ENCODE data around the gene AGAP2. TPM values are rescaled to one million over a fixed set of nuclear protein-coding genes. Genes with fewer than 3 reads are reported as not detected.

Gene AGAP2
- total RNA-seq, 1 experiment from 2014 or later: 5.3 TPM

DNA sequence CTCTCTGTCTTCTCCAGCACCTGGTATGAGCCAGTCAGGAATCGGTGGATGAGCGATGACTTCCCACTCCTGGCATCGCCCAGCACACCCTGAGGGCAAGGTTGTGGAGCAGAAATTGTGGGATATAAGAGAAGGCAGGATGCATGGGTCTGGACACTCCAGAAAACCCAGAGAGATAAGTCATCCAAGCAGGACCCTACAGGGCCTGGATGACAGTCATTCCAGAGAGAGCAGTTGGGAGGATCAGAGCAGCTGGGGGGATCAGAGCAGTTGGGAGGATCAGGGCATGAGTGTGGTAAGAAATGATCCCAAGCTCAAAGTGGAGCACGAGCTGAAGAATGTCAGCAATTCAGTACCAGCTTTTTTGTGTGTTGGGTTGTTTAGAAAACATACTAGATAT is 4.0 kb downstream of the AGAP2 start:
- H3K4me1 Mint-ChIP-seq: peaks cover 19 to 31% of the 10 kb centered on the region in 2 experiments
- no peaks in the 10 kb centered on the region; a peak in 1 of 5 replicates for H3K9me3 Mint-ChIP-seq
- Histone ChIP-seq H3K9me3 (ENCODE audit: control insufficient read depth, low read depth, low read length) (no peaks in the 10 kb centered on the region), H4K5ac (ENCODE audit: insufficient read length, low read depth, low read length) (no peak overlapping the region), H2BK12ac (ENCODE audit: insufficient read length, low read depth, low read length) (no peak overlapping the region), H2BK20ac (ENCODE audit: low read depth, low read length, poor library complexity, severe bottlenecking) (no peak overlapping the region), H2AFZ (ENCODE audit: low read length) (no peak overlapping the region), H2BK120ac (ENCODE audit: low read depth, low read length, poor library complexity, severe bottlenecking) (no peak overlapping the region), H2AK5ac (ENCODE audit: insufficient read length, low read length) (no peak overlapping the region), H3K4me1 (ENCODE audit: insufficient read depth, low read length) (no peaks in the 10 kb centered on the region), H2BK5ac (ENCODE audit: insufficient read length, low read length) (no peak overlapping the region), H4K91ac (ENCODE audit: insufficient read length, low read depth, low read length) (no peak overlapping the region), H3K9ac (ENCODE audit: extremely low read depth, insufficient read length, low read length) (no peak overlapping the region), H3K18ac (ENCODE audit: insufficient read length, low read depth, low read length) (no peak overlapping the region), H3K23me2 (ENCODE audit: insufficient read length, low read depth, low read length, poor library complexity, severe bottlenecking) (peaks cover 16% of the 10 kb centered on the region), H4K8ac (replicated peaks; ENCODE audit: insufficient read length, low read depth, low read length) (no peak overlapping the region), H3K79me2 (ENCODE audit: insufficient read depth, low read length) (no peaks in the 10 kb centered on the region), H3K79me1 (ENCODE audit: insufficient read depth, low read depth, low read length, poor library complexity, severe bottlenecking) (no peaks in the 10 kb centered on the region), H3K56ac (ENCODE audit: insufficient read length, low read depth, low read length) (no peak overlapping the region), H3T11ph (ENCODE audit: low read length) (no peak overlapping the region), H2BK15ac (ENCODE audit: low read depth, low read length) (no peak overlapping the region), H3K23ac (ENCODE audit: insufficient read length, low read depth, low read length) (no peak overlapping the region), H3K14ac (ENCODE audit: insufficient read depth, low read length) (no peak overlapping the region), H3K27ac (ENCODE audit: insufficient read length, low read depth, low read length) (no peak overlapping the region), H3K27me3 (ENCODE audit: insufficient read depth, low read length) (peaks cover 43% of the 10 kb centered on the region), H3K4me2 (ENCODE audit: insufficient read depth, insufficient read length, low read length) (no peak overlapping the region), H3K4ac (ENCODE audit: low read depth, low read length) (no peak overlapping the region), H4K20me1 (ENCODE audit: control insufficient read depth, insufficient read depth, insufficient read length) (peaks cover 2% of the 10 kb centered on the region)
- H3K4me3 Mint-ChIP-seq: peak overlapping the region in 1 of 2 experiments; percentile 6; a peak in 1 of 5 replicates
- H3K36me3 Mint-ChIP-seq (ENCODE audit: insufficient read depth in 1 of 3, low read depth in 3 of 3): no peaks in the 10 kb centered on the region; a peak in 1 of 7 replicates
- peaks cover 95% of the 10 kb centered on the region for H3K27me3 Mint-ChIP-seq (ENCODE audit: low read depth)
- TF ChIP-seq, protein P1, sequence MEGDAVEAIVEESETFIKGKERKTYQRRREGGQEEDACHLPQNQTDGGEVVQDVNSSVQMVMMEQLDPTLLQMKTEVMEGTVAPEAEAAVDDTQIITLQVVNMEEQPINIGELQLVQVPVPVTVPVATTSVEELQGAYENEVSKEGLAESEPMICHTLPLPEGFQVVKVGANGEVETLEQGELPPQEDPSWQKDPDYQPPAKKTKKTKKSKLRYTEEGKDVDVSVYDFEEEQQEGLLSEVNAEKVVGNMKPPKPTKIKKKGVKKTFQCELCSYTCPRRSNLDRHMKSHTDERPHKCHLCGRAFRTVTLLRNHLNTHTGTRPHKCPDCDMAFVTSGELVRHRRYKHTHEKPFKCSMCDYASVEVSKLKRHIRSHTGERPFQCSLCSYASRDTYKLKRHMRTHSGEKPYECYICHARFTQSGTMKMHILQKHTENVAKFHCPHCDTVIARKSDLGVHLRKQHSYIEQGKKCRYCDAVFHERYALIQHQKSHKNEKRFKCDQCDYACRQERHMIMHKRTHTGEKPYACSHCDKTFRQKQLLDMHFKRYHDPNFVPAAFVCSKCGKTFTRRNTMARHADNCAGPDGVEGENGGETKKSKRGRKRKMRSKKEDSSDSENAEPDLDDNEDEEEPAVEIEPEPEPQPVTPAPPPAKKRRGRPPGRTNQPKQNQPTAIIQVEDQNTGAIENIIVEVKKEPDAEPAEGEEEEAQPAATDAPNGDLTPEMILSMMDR (conservative IDR thresholded peaks at IDR 0.05): no peak
- WGBS (ENCODE audit: extremely low coverage, insufficient read length, low lambda C conversion rate): no CpG with 5 or more reads among the region's 4 CpGs
- no peak for DNase-seq
- no peak overlapping the region for H3K27ac Mint-ChIP-seq

Measured in H9 (cell line).